ENCODE data around the gene ETFA. TPM values are rescaled to one million over a fixed set of nuclear protein-coding genes. Genes with fewer than 3 reads are reported as not detected.

ETFA gene
- total RNA-seq, 4 donors from 2014 or later: 65.8 to 195 (median 159) TPM

- no peak for DNase-seq
- Histone ChIP-seq H3K9me3 (no peaks in the 10 kb centered on the region), H3K36me3 (no peaks in the 10 kb centered on the region), H3K27ac (no peak overlapping the region), H3K27me3 (no peaks in the 10 kb centered on the region), H3K4me3 (no peak overlapping the region), H3K4me1 (no peaks in the 10 kb centered on the region)
- in situ Hi-C loops (cut with MboI; ENCODE audit: low pct_ligation_motif_present in 1 of 4, low pct_unique_long_range_greater_than_20kb in 1 of 4, low sequenced_read_pairs in 3 of 4) (no loop called here), intact Hi-C loops (cut with DNase I; ENCODE audit: low total_unique reads) (no loop called here)
- TF ChIP-seq CTCF (IDR thresholded peaks at IDR 0.05): no peak
- no peak for TF ChIP-seq EP300 (IDR thresholded peaks at IDR 0.05; ENCODE audit: low read depth)
- no peak for TF ChIP-seq POLR2AphosphoS5 (IDR thresholded peaks at IDR 0.05)
- TF ChIP-seq POLR2A (IDR thresholded peaks at IDR 0.05): no peak
- WGBS, 2 donors (ENCODE audit: low coverage in 1 of 2): 86% methylated on average over 14 of the region's 14 CpGs; no CpG with 5 or more reads in 1 of the 2 donors
Observed at GRCh38 chr15:76168237-76168984, 142.9 kb downstream of the ETFA start.

- Histone ChIP-seq H3K4me1 (peaks cover 0 to 6% (median 0%) of the 10 kb centered on the region in 4 donors), H3K9me3 (no peaks in the 10 kb centered on the region), H3K27me3 (no peaks in the 10 kb centered on the region), H3K27ac (no peak overlapping the region), H3K36me3 (no peaks in the 10 kb centered on the region), H3K4me3 (no peak overlapping the region)
- intact Hi-C loops (cut with DNase I; ENCODE audit: low total_unique reads) (no loop called here), in situ Hi-C loops (cut with MboI; ENCODE audit: low pct_ligation_motif_present in 1 of 4, low pct_unique_long_range_greater_than_20kb in 1 of 4, low sequenced_read_pairs in 3 of 4) (no loop called here)
- no peak for DNase-seq
- TF ChIP-seq POLR2A (IDR thresholded peaks at IDR 0.05): no peak
- TF ChIP-seq POLR2AphosphoS5 (IDR thresholded peaks at IDR 0.05): no peak
- no peak for TF ChIP-seq EP300 (IDR thresholded peaks at IDR 0.05; ENCODE audit: low read depth)
- no peak for TF ChIP-seq CTCF (IDR thresholded peaks at IDR 0.05)
- 90% methylated on average over 15 of the region's 15 CpGs; no CpG with 5 or more reads in 1 of the 2 donors for WGBS, 2 donors (ENCODE audit: low coverage in 1 of 2)
Observed at GRCh38 chr15:76165951-76166350, 145.3 kb downstream of the ETFA start.

Other genes starting within 250 kb of the ETFA start
- 1 to 10 TPM in 2 of 4 donors, not detected in 2; 1.3 to 1.4 TPM for gene ISL2, start 25.3 kb upstream of the ETFA start, total RNA-seq